HS-27A (cell line): ENCODE data around the gene NPVF.

ENCODE experiments used
- DNase-seq: peaks from one replicate; pipeline ENCODE4 v3.0.0-alpha.2; 2012; ENCODE audit warnings: low read depth, missing footprints

Gene NPVF

DNA sequence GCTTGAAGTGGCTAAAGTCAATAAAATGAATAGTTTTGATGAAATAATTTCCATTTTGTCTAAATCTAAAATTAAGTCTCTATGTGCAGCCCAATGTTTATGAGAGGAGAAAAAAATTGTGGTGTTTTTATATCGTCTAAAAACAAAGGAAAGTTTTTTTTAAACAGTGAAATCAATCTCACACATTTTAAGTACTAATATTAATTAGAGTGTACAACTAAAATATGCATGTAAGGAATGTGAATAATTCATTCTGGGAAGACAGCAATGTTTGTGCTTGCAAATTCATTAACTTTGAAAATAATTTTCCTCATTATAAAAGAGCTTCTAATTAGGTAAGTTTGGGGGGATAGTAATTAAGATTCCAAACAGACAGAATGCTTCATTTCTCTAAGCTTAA is at the start of gene NPVF:
TSS of gene NPVF (minus strand) at position 101 of the 400 bp plus-strand sequence. CDS start at position 54, 47 bp downstream.
- DNase-seq: no peak

- no peak for DNase-seq
These were observed 44.0 kb upstream of the NPVF start for GRCh38 chr7:25272265-25272664.

DNA sequence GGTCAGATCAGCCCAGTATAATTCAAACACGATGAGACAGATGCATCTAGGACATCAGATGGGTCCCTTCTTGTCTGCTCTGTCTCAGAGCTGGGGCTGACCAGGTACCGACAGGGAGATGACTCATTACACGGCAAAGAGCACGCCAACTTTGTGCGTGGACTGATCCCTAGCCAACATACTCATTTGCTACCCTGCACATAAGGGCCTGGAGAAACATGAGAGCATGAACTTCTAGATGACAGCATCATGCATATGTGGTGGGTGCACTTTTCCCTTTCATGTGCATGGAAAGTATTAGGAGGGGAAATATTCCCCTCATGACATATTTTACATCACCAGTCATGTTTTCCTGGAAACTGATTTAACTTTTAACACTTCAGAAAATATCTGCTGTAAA is 35.1 kb upstream of the NPVF start:
- DNase-seq: no peak

DNA sequence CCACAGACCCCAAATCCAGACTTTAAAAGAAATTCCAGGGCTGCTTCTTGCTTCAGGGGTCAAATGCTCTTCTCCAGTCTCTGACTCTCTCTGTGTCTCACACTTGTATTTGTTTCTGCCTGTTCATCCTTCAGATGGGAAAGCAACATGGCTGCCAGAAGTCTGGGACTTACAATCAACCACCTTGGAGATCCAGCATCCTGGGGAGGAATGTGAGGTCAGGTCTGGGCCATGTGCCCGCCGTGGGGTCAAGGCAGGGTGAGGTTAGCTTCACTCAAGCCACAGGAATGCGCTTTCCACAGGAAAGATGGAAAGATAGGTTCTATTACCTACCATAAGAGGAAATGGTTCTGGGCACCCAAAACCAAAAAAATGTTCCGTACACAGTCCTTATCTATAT is 34.3 kb upstream of the NPVF start:
- DNase-seq: no peak

DNA sequence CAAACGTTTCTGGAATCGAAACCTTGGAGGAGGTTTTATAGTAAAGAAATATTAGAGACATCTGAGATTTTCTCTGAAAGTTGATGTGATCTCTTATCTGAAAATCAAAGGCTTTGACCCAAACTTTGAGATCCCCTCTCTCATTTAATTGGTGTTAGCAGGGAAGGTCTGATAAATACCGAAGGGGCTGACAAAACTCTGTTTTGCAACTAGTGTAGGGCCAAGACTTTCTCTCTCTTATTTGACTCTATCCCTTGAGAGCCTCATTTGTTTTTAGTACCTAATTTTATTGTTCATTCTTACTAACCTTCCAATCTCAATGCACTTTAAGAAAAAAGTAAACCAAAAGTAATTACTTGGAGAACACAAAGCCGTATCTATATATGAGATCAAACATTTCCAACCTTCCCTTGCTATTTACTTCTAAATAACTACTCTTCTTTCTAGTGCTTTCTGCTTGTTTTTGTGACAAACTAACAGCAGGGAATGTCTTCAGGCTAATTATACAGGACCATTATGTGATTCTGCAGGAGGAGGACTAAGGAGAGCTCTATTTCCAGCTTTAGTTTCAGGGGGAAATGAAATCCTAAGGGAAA is 33.4 kb upstream of the NPVF start:
- DNase-seq: no peak

GRCh38 chr7:25260862-25261494 is 32.7 kb upstream of the NPVF start:
- no peak for DNase-seq

- peak; percentile 9 for DNase-seq
These were observed 31.4 kb upstream of the NPVF start for GRCh38 chr7:25259487-25260243.

- no peak for DNase-seq
These were observed 28.1 kb upstream of the NPVF start for GRCh38 chr7:25256333-25256819.

DNA sequence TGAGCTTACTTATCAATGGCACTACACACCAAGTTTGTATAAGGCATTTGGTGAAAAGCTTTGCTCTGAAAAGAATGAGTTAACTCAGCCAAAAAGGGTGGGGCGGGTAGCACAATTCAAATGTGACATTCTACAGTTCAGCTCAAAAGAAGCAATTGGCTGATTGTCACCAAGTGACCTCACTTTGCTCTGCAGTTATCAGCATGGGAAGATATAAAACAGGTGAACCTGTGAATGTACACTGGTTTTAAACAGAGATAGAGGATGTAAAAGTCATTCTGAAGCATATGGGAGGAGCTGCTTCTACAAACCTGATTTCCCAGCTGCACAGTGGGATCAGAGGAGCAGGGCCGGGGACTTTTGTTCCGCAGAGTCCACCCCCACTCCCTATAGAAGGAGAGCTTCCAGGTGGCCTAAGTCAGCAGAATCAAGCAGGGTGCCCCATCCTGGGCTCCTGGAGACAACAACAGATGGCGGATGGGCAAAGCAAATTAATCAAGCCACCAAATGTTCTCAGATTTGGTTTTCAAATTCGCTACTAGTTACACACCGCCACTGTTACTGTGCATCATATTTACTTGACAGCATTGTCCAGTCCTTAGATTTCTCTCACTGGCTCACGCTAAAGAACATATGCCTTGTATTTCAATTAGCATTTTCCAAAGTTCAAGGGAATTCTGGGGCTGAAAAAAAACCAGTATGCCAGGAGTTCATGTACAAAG is 27.5 kb upstream of the NPVF start:
- DNase-seq: no peak

- DNase-seq: no peak
These were observed 26.3 kb upstream of the NPVF start for GRCh38 chr7:25254604-25255003.

DNA sequence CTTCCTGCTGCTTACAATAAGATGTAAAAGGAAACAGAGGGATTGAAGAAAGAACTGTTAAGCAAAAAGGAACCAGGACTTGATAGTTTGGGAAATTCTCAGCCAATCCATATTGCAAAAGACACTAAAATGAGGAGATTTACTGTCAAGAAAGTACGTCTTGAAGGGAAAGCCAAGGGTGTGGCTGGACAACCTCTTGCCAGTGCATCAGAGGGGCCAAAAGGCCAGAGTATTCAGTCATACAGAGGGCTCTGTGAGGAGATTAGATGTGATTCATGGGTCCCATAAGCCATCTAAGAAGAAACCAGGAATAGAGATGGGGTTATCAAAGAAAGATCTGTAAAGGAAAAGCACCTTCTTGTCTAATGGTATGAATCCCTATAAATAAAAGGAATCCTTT is 25.4 kb upstream of the NPVF start:
- no peak for DNase-seq

DNA sequence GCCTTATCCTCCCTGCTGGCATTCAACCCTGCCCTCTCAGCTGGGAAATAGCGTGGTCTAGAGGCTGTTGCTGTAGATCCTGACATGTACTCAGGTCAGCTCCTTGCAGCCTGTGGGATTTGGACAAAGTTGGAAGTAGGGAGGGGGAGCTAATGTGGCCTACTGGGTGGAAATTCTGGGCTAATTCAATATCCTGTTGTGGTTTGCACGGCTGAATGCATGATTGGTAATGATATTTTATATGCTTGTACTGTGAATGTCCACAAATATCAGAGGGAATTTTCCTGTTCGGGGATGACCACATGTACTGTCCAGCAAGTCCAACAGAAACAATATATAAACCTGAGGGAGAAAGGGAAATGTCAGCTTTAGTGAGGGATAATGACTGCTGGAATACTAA is 22.1 kb upstream of the NPVF start:
- DNase-seq: no peak

- DNase-seq: no peak
These were observed 21.5 kb upstream of the NPVF start for GRCh38 chr7:25249772-25250171.

- no peak for DNase-seq
These were observed 18.0 kb upstream of the NPVF start for GRCh38 chr7:25246306-25246705.

DNA sequence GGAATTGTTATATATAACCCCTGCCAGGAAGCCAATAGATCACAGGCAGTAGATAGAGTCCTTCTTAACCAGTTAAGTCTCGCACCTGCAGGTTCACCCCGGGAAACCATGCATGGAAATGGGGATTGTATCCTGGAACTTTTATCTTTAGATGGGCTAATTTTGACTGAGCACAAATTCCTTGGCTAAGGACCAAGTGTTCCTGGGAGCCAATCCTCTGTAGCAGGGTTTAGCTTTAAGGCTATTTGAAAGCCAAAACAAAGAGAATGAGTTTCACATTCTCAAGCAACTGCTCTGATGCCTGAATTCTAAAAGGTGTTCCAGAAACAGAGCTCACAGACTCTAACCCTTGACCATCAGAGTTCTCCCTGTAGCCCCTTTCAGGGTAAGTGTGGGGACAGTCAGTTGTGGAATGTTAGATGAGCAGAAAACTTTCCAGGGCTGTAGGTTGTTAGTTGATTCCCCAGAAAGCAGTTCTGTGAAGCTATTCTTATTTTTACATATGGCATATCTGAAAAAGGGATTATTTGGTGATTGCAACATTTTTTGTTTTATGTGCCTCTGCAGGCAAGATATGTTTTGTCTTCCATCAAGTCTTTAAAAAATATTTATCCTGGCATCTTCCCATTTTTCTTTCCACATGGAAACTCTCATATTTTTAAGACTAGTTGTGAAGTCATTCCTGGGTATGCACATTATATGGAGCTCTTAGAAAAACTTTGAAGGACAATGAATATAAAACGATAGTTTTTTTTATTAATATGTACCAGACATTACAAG is 16.2 kb upstream of the NPVF start:
- DNase-seq: no peak

DNA sequence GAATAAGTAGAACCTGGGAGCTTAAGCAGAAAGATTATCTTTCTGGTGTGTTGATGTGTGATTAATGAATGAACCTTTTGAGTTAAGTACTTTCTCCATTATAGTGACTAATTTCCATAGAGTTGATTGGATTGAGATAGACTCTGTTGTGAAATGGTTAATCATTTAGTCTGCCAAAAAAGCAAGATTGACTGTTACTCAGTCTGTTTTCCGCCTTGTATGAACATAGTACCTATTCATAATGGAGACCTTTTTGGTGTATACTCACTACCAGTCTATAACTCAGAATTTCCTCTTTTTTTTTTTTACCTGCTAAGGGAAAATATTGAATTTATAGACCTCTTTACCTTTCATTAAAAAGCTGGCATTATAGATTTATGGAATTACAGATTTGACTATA is 14.4 kb upstream of the NPVF start:
- no peak for DNase-seq

GRCh38 chr7:25240896-25241295 is 12.6 kb upstream of the NPVF start:
- DNase-seq: no peak

- no peak for DNase-seq
These were observed 12.1 kb upstream of the NPVF start for GRCh38 chr7:25240340-25240739.

- DNase-seq: no peak
These were observed 11.6 kb upstream of the NPVF start for GRCh38 chr7:25239888-25240287.

GRCh38 chr7:25238066-25238725 is 9.9 kb upstream of the NPVF start:
- DNase-seq: no peak

DNA sequence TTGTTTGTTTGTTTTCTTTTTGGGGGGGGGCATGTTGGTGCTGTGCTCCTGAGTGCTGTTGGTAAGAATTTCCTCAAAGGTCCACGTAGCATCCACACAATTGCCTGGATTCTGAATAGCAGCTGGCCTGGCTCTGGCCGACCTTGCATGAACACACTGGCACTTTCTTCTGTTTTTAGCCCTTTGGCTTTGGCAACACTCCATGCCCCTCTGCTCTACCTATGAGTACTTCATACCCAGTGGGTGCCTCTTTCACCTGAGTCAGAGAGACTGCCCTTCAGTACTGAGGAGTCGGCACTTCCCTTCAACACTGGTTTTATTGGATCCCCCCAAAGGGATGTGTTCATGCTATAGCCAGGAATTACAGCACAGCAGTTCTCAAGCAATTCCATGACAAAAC is 7.2 kb upstream of the NPVF start:
- DNase-seq: no peak
